Posterior vena cava (tissue), 2 donors: ENCODE data around the gene MYOM1. TPM values are rescaled to one million over a fixed set of nuclear protein-coding genes. Genes with fewer than 3 reads are reported as not detected.
A peak's percentile ranks its signal among the peaks of the same experiment; 100 is the strongest.
"Not testable (repeated sequence)": the region's sequence is repeated elsewhere in the genome, so short reads cannot be mapped to it uniquely, and the experiment has no call there.

Experiments used
- DNase-seq: peaks from one replicate; pipeline ENCODE4 v3.0.0-alpha.2; 2020; ENCODE audit warnings: low spot score
- intact Hi-C, 2 donors: fragments of 100-400 bp; cut with DNase I; formaldehyde crosslinking; loops; one replicate each; pipeline versions ENCODE4 v1.14.1 to v1.14.2; 2022 to 2023
- total RNA-seq, 2 donors: library from RNA; stranded (reverse); fragmentation: NEBNext Ultra II Directional; extraction: Animal tissue kit (Norgen Biotek cat#: 25700); gene quantifications; one replicate each; pipeline ENCODE4 v1.2.1, GENCODE V29; 2021
- donor health status: DM: yes; HTN: yes; CAD: no.
- donor health status: DM: yes; HTN: yes; CAD: no.

MYOM1 gene
- total RNA-seq, 2 donors from 2014 or later = 32.0 to 42.1 TPM

DNA sequence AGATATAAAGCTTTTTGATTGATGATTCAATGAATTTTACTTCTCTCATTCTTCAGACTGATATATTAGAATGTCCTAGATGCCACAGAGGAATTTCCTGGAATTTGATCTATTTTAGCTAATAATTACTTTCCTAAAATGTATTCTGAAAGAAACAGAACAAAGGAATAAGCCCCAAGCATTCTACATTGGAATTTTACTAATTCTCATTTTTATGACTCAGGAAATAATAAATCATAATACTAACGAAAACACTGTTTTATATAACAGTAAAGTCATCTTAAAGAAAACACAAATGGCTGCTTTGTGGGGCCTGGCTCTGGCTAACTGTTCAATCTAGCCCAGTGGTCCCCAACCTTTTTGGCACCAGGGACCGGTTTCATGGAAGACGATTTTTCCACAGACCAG is 138.2 kb downstream of the MYOM1 start:
- intact Hi-C loops = no loop called here
- no peak for DNase-seq

GRCh38 chr18:3079653-3080052 is 140.1 kb downstream of the MYOM1 start:
- intact Hi-C loops = no loop called here

DNA sequence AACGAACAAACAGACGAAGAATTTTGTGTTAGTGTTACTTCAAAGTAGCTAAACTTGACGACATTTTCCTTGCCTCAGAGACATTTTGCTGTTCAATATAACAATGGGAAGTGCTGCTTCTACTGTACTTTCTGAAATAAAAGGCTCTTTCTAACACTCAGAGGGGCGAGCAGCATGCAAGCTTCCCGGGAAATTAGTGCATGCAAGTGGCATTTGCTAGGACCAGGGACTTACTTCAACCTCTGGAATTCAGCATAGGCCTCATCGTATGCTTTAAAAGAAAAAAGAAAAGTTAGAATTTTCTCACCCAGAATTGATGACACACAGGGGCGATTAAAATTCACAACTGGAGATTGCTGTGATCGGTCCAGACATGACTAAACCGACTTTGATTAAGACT is 144.3 kb downstream of the MYOM1 start:
- intact Hi-C loops = no loop called here
- no peak for DNase-seq

More at GRCh38 chr18:3079653-3080052, 140.1 kb downstream of the MYOM1 start:
- no peak for DNase-seq

DNA sequence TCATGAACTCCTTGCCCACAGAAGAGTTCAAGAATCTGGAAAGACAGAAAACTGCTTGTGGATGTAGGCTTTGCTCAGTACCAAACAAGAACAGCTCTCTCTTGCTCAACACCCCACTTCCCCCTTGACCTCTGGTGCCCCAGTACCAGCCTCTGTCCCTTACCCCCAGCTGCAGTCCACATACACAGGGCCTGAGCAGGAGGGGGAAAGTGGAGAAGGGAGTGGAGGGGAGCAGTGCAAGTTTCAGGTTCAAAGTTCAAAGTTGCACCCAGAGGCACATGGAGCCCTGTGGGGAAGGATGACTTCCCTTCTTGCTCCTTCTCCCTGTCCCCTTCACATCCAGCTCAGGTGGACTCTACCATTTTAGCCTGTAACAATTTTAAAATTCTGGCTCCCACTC is 145.7 kb downstream of the MYOM1 start:
- intact Hi-C loops = no loop called here
- no peak for DNase-seq

- DNase-seq, intact Hi-C loops: not testable (repeated sequence)
These were observed 146.4 kb downstream of the MYOM1 start for GRCh38 chr18:3073353-3073752.

DNA sequence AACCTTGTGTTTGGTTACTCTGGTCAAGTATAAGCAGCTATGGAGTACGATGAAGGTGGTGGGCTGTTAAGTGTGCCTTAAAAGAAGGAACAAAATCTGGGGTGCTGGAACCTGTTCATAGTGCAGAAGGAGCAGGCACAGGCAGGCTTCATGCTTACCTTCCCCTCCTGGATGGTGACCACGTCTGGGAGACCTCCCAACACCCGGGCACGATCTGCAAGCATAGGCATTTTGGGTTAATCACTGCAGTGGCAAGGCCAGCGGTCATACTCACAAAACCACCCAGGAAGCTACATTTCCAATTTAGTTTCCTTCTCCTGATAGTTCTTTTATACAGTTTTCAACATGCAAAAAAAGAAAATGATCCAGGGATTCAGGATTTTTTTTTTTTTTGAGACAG is 148.1 kb downstream of the MYOM1 start:
- intact Hi-C loops = no loop called here
- DNase-seq = no peak

- intact Hi-C loops = loop anchor here in 1 of 2 donors (10.0 kb wide), 1 partner anchor 135 kb away; no protein-coding TSS in a partner anchor
- DNase-seq = no peak
These were observed 149.9 kb downstream of the MYOM1 start for GRCh38 chr18:3069671-3070433.

DNA sequence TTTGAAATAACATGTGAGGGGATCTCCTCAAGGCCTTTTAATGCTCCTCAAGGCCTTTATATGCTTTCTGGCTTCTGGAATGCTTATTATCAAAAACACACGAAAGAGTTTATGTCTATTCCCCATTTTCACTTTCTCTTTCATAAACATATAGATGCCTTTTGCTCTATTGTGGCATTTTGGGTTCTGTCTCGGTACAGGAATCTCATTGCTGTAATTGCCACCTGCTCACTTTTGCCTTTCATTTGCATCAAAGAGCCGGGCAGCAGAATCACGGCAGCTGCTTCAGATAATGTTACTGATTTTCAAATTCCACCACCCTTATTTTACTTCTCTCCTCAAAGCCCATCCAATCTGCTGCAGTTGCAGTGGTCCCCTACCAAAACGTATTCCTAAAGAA is 152.0 kb downstream of the MYOM1 start:
- intact Hi-C loops = loop anchor here in 1 of 2 donors (10.0 kb wide), 1 partner anchor 133 kb away; no protein-coding TSS in a partner anchor

GRCh38 chr18:3067165-3067661 is 152.6 kb downstream of the MYOM1 start:
- intact Hi-C loops = loop anchor here in 1 of 2 donors (10.0 kb wide), 1 partner anchor 132 kb away; no protein-coding TSS in a partner anchor
- DNase-seq = no peak

More for the DNA sequence above, 152.0 kb downstream of the MYOM1 start:
- DNase-seq = no peak

GRCh38 chr18:3066341-3067110 is 153.2 kb downstream of the MYOM1 start:
- intact Hi-C loops = loop anchor here in 1 of 2 donors (10.0 kb wide), 1 partner anchor 132 kb away; no protein-coding TSS in a partner anchor
- DNase-seq = no peak

GRCh38 chr18:3063766-3064165 is 156.0 kb downstream of the MYOM1 start:
- intact Hi-C loops = loop anchor here (5.0 to 10.0 kb wide), 2 partner anchors 129 to 131 kb away; no protein-coding TSS in a partner anchor
- DNase-seq = not testable (repeated sequence)

DNA sequence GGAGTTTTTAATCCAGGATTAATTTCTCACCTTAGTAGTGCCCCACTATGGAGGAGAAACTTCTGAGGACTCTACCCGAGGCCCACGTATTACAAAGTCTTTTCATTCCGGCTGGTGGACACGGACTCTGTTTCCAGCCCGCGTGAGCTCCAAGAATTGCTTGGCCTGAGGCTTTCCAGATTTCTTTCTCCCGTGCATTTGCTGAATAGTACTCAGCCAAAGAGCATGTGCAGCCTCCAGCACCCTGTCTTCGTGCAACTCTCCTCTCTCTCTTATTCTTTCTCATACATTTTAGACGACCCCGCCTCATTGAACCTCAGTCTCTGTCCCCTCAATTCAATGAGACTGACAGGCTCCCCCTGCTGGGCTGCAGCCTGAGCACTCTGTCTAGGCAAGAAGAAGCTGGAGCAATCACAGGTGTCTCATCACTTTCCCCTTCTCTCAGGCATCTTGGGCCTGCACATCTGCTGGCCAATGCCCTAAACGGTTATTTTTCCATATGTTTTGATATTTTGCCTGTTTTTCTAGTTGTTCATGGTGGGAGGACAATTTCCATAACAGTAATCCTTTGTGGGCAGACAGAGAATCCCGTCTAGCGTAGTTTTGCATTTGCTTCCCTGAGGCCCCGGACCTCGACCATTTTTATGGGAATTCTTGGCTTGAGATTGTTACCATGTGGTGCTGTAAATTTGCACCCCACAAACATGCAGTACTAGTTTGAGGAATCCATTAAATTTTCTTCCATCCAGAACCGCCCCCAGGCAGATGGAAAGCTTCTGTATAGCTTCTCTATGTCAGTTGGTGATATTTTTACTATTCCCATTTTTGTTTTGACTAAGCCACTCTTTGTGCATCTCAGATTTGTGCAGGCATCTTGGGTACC is 156.7 kb downstream of the MYOM1 start:
- DNase-seq = peak; percentile 85
- intact Hi-C loops = loop anchor here (5.0 to 10.0 kb wide), 2 partner anchors 128 to 131 kb away; no protein-coding TSS in a partner anchor

DNA sequence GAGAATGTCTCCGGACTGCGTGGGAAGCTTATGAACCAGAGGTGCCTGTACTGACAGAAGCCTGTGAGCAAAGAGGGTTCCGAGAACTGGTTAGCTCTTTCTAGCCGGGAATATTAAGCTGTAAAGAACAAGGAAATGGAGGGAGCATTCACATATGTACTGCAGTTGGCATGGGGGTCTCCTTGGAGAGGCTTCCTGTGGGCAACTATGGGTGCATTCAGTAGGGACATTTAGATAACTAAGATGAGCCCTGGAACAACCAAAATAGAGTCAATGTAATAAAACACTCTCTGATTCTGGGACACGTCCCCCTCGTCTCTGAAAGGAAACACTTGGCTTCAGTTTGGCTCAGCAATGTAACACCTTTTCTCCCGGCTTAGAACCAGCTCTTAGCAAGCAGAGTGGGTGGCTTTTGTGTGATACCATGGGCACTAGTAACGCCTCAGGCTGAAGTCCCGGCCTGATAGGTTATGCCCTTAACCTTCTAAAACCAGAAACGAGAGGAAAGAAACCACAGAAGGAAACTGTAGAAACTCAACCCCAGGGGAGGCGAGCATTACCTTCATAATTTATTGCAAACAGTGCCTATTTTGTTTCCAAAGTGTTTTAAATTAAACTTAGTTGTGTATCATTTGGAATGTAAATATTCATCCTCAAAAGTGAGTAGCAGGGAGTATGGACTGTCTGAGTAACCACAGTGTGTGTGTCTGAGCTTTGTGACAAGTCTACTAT is 158.0 kb downstream of the MYOM1 start:
- no peak for DNase-seq
- intact Hi-C loops = loop anchor here (5.0 to 10.0 kb wide), 2 partner anchors 127 to 129 kb away; no protein-coding TSS in a partner anchor

DNA sequence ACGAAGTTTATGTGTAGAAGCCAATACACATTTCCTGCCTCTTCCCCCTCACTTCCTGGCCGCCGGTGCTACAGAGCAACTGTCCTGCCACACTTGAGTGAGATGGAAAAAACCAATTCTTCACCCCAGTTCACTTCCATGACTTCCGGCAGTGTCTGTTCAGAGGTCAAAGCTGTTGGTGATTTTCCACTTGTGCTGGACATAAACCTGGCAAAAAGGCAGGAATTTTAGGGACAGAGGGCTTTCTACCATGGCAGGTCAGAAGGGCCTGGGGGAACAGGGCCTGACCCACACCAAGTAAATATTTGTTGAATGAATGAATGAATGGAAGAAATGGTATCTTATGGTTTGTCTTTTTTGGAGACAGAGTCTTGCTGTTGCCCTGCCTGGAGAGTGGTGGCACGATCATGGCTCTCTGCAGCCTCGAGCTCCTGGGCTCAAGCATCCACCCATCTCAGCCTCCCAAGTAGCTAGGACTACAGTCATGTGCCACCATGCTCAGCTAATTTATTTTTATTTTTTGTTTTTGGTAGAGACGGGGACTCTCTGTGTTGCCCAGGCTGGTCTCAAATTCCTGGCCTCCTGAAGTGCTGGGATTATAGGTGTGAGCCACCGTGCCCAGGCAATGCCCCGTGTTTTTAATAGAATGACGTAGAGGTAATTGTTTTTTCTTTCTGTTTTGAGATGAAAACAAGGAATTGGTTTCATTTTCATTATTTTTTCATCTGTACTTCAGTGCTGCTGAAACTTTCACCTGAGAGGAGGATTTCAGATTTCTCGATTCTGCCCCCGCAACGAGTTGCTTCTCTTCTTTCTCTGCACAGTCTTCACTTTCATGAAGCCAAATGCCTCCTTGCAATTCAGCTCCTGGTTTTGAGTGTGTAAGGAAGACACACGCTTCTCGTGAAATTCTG is 158.8 kb downstream of the MYOM1 start:
- DNase-seq = no peak
- intact Hi-C loops = loop anchor here (5.0 to 10.0 kb wide), 2 partner anchors 126 to 129 kb away; no protein-coding TSS in a partner anchor

GRCh38 chr18:3059272-3059671 is 160.5 kb downstream of the MYOM1 start:
- intact Hi-C loops = no loop called here
- no peak for DNase-seq

DNA sequence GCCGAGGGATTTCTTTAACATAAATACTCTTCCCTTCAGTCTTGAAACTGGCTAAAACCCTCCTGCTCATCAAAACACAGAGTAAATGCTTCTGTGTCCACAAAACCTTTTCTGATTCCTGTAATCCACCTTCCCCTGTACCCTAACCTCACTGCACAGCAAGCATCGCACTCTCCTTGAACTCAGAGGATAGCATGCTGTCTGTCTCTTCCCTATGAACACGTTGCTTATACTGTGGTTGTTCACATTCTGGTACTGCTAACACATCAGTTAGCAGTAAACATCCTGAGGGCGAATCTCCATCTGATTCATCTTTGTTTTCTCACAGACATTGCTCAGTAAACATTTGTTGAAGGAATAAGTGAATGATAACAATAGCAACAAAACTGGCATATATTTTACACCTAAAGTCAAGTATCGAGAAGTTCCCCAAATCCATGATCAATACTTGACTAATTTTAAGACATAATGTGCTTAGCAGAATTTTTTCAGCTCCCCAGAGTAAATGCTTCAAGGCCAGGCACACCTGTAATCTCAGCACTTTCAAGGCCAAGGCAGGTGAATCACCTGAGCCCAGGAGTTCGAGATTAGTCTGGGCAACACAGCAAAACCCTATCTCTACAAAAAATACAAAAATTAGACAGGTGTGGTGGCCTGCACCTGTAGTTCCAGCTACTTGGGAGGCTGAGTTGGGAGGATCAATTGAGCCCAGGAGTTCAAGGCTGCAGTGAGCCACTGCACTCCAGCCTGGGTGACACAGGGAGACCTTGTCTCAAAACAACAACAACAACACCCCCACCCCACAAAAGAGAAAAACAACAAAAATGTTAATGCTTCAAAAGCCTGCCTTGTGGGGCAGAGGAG is 161.2 kb downstream of the MYOM1 start:
- intact Hi-C loops = no loop called here

More for the DNA sequence above, 161.2 kb downstream of the MYOM1 start:
- DNase-seq = no peak
